Suprapubic skin (tissue), 4 donors: ENCODE measurements around the gene TMEM50A. TPM values are rescaled to one million over a fixed set of nuclear protein-coding genes. Genes with fewer than 3 reads are reported as not detected.
A peak's percentile ranks its signal among the peaks of the same experiment; 100 is the strongest.

Experiments used
- DNase-seq, 2 donors: peaks; one replicate each; pipeline ENCODE4 v3.0.0-alpha.2; 2019; ENCODE audit warnings: low spot score in 2 of 2
- H3K27ac ChIP-seq: fragments of 200-600 bp; sonication (generic); one replicate; pipeline ENCODE4 v1.5.1; 2019
- H3K27me3 ChIP-seq: fragments of 200-600 bp; sonication (generic); one replicate; pipeline ENCODE4 v1.5.1; 2019
- H3K36me3 ChIP-seq: fragments of 200-600 bp; sonication (generic); one replicate; pipeline ENCODE4 v1.5.1; 2019
- H3K4me1 ChIP-seq: fragments of 200-600 bp; sonication (generic); one replicate; pipeline ENCODE4 v1.5.1; 2019
- H3K4me3 ChIP-seq: fragments of 200-600 bp; sonication (generic); one replicate; pipeline ENCODE4 v1.5.1; 2019; ENCODE audit warnings: mild to moderate bottlenecking
- H3K9me3 ChIP-seq: fragments of 200-600 bp; sonication (generic); one replicate; pipeline ENCODE4 v1.5.1; 2019
- EP300 ChIP-seq: sonication (generic); formaldehyde crosslinking; IDR thresholded peaks from one replicate; pipeline ENCODE4 v1.6.1; 2017; ENCODE audit warnings: antibody characterized with exemption
- POLR2A ChIP-seq, 2 donors: fragments of 450-650 bp; IDR thresholded peaks; one replicate each; pipeline ENCODE4 v1.6.1; 2017; ENCODE audit warnings: antibody characterized with exemption in 2 of 2, mild to moderate bottlenecking in 2 of 2, moderate library complexity in 2 of 2
- POLR2AphosphoS5 ChIP-seq, 3 donors: sonication (generic); formaldehyde crosslinking; IDR thresholded peaks; one replicate each; pipeline ENCODE4 v1.6.1; 2017; ENCODE audit warnings: antibody characterized with exemption in 3 of 3
- WGBS: methylation state at CpG from one replicate; pipeline ENCODE4 v1.1.5; 2018; 5-methylcytosine and 5-hydroxymethylcytosine counted together
- total RNA-seq, 4 donors: library from RNA; depleted of rRNA; stranded (reverse); fragments of >200 nt; gene quantifications; one replicate each; pipeline ENCODE4 v1.1.0, GENCODE V29; 2016
- TF ChIP-seq, protein P1 (sequence below), 2 donors: fragments of 200-600 bp in 1 of 2; fragments of 450-650 bp in 1 of 2; sonication (generic) in 1 of 2; IDR thresholded peaks; one replicate each; pipeline ENCODE4 v1.5.1; 2016 to 2019; ENCODE audit warnings: antibody characterized with exemption in 2 of 2, mild to moderate bottlenecking in 1 of 2, moderate library complexity in 1 of 2

Gene TMEM50A
- total RNA-seq, 4 donors from 2014 or later: 57.6 to 87.9 (median 72.8) TPM

DNA sequence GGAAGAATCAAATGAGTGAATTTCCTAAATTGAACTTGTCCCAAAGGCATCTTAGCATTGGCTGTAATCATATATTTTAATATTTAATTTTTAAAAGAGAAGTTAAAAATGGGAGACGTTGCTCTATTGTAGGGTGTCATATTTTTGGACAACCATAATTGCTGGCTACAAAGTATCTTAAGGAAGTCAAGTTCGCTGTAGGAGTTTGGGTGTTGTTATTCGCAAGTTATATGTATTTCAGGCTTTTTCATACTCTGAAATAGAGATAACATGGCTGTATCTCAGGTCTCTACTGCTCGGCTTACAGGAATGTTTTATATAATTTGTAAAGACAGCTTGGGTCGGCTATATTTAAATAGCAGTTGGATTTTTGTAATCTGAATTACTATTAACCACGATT, 852 bp downstream of the TMEM50A start:
- Histone ChIP-seq H3K4me1 (peaks cover 36% of the 10 kb centered on the region), H3K9me3 (no peaks in the 10 kb centered on the region), H3K36me3 (peaks cover 7% of the 10 kb centered on the region), H3K27me3 (no peaks in the 10 kb centered on the region), H3K27ac (peak overlapping the region; percentile 95), H3K4me3 (peak overlapping the region; percentile 72)
- no peak for DNase-seq
- TF ChIP-seq POLR2AphosphoS5 (IDR thresholded peaks at IDR 0.05): no peak
- TF ChIP-seq EP300: no peak
- TF ChIP-seq, protein P1, sequence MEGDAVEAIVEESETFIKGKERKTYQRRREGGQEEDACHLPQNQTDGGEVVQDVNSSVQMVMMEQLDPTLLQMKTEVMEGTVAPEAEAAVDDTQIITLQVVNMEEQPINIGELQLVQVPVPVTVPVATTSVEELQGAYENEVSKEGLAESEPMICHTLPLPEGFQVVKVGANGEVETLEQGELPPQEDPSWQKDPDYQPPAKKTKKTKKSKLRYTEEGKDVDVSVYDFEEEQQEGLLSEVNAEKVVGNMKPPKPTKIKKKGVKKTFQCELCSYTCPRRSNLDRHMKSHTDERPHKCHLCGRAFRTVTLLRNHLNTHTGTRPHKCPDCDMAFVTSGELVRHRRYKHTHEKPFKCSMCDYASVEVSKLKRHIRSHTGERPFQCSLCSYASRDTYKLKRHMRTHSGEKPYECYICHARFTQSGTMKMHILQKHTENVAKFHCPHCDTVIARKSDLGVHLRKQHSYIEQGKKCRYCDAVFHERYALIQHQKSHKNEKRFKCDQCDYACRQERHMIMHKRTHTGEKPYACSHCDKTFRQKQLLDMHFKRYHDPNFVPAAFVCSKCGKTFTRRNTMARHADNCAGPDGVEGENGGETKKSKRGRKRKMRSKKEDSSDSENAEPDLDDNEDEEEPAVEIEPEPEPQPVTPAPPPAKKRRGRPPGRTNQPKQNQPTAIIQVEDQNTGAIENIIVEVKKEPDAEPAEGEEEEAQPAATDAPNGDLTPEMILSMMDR (IDR thresholded peaks at IDR 0.05): no peak
- TF ChIP-seq POLR2A (IDR thresholded peaks at IDR 0.05): no peak
- WGBS: under 1% methylated on average over 6 of the region's 6 CpGs

- H3K27ac ChIP-seq: no peak overlapping the region
- 78% methylated on average over 6 of the region's 6 CpGs for WGBS
- no peak for DNase-seq
Measured at GRCh38 chr1:25341746-25342145, 3.6 kb downstream of the TMEM50A start.

GRCh38 chr1:25342846-25343245, 4.7 kb downstream of the TMEM50A start:
- TF ChIP-seq, protein P1 (IDR thresholded peaks at IDR 0.05): no peak
- TF ChIP-seq POLR2A (IDR thresholded peaks at IDR 0.05): no peak
- no peak for TF ChIP-seq EP300
- TF ChIP-seq POLR2AphosphoS5 (IDR thresholded peaks at IDR 0.05): no peak
- H3K9me3 ChIP-seq: no peaks in the 10 kb centered on the region
- H3K27me3 ChIP-seq: no peaks in the 10 kb centered on the region
- H3K27ac ChIP-seq: no peak overlapping the region
- H3K4me1 ChIP-seq: peaks cover 40% of the 10 kb centered on the region
- no peak for DNase-seq
- 92% methylated on average over 1 of the region's 1 CpG for WGBS
- H3K36me3 ChIP-seq: peaks cover 28% of the 10 kb centered on the region
- no peak overlapping the region for H3K4me3 ChIP-seq

More at GRCh38 chr1:25341746-25342145, 3.6 kb downstream of the TMEM50A start:
- peaks cover 19% of the 10 kb centered on the region for H3K36me3 ChIP-seq
- peaks cover 36% of the 10 kb centered on the region for H3K4me1 ChIP-seq
- H3K27me3 ChIP-seq: no peaks in the 10 kb centered on the region
- no peak overlapping the region for H3K4me3 ChIP-seq
- TF ChIP-seq, protein P1 (IDR thresholded peaks at IDR 0.05): no peak
- TF ChIP-seq EP300: no peak
- no peak for TF ChIP-seq POLR2AphosphoS5 (IDR thresholded peaks at IDR 0.05)
- no peak for TF ChIP-seq POLR2A (IDR thresholded peaks at IDR 0.05)
- no peaks in the 10 kb centered on the region for H3K9me3 ChIP-seq

DNA sequence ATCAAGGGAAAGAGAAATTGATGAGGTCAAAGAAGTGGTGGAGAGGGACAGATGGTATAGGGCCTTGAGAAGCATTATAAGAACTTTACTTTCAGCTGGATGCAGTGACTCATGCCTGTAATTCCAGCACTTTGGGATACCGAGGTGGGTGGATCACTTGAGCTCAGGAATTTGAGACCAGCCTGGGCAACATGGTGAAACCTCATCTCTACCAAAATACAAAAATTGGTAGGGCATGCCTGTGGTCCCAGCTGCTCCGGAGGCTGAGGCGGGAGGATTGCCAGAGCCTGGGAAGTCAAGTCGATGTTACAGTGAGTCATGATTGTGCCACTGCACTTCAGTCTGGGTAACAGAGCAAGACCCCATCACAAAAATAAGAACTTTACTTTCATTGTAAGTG, 5.7 kb downstream of the TMEM50A start:
- H3K4me3 ChIP-seq: no peak overlapping the region

GRCh38 chr1:25347556-25347955, 9.4 kb downstream of the TMEM50A start:
- TF ChIP-seq POLR2AphosphoS5 (IDR thresholded peaks at IDR 0.05) (no peak), POLR2A (IDR thresholded peaks at IDR 0.05) (no peak), EP300 (no peak)
- TF ChIP-seq, protein P1 (IDR thresholded peaks at IDR 0.05): no peak
- 63% methylated on average over 2 of the region's 2 CpGs for WGBS

More for the DNA sequence above, 5.7 kb downstream of the TMEM50A start:
- no peak for DNase-seq
- H3K27me3 ChIP-seq: no peaks in the 10 kb centered on the region
- WGBS: 25% methylated on average over 4 of the region's 4 CpGs
- H3K27ac ChIP-seq: no peak overlapping the region
- H3K9me3 ChIP-seq: no peaks in the 10 kb centered on the region
- peaks cover 40% of the 10 kb centered on the region for H3K4me1 ChIP-seq
- TF ChIP-seq POLR2A (IDR thresholded peaks at IDR 0.05) (no peak), POLR2AphosphoS5 (IDR thresholded peaks at IDR 0.05) (no peak), EP300 (no peak)
- TF ChIP-seq, protein P1 (IDR thresholded peaks at IDR 0.05): no peak
- peaks cover 34% of the 10 kb centered on the region for H3K36me3 ChIP-seq

More at GRCh38 chr1:25347556-25347955, 9.4 kb downstream of the TMEM50A start:
- no peaks in the 10 kb centered on the region for H3K9me3 ChIP-seq
- peaks cover 27% of the 10 kb centered on the region for H3K4me1 ChIP-seq
- H3K36me3 ChIP-seq: peaks cover 45% of the 10 kb centered on the region
- no peak overlapping the region for H3K4me3 ChIP-seq
- no peaks in the 10 kb centered on the region for H3K27me3 ChIP-seq
- H3K27ac ChIP-seq: no peak overlapping the region
- no peak for DNase-seq
